ENCODE data around the gene MBOAT1.

Gene MBOAT1

GRCh38 chr6:20102397-20103073 lies 109.7 kb downstream of the MBOAT1 start:
- no peak for DNase-seq (ENCODE audit: low read depth in 2 of 2)

- DNase-seq (ENCODE audit: low read depth in 2 of 2) = no peak
These were observed 113.1 kb downstream of the MBOAT1 start for GRCh38 chr6:20099156-20099555.

- DNase-seq (ENCODE audit: low read depth in 2 of 2) = no peak
These were observed 113.9 kb downstream of the MBOAT1 start for GRCh38 chr6:20098267-20098876.

GRCh38 chr6:20096536-20096935 lies 115.7 kb downstream of the MBOAT1 start:
- no peak for DNase-seq (ENCODE audit: low read depth in 2 of 2)

- no peak for DNase-seq (ENCODE audit: low read depth in 2 of 2)
These were observed 116.8 kb downstream of the MBOAT1 start for GRCh38 chr6:20095436-20095835.

- no peak for DNase-seq (ENCODE audit: low read depth in 2 of 2)
These were observed 120.2 kb downstream of the MBOAT1 start for GRCh38 chr6:20092071-20092566.

- no peak for DNase-seq (ENCODE audit: low read depth in 2 of 2)
These were observed 125.3 kb downstream of the MBOAT1 start for GRCh38 chr6:20086992-20087391.

- DNase-seq (ENCODE audit: low read depth in 2 of 2) = no peak
These were observed 126.5 kb downstream of the MBOAT1 start for GRCh38 chr6:20085817-20086216.

GRCh38 chr6:20084411-20084810 lies 127.9 kb downstream of the MBOAT1 start:
- DNase-seq (ENCODE audit: low read depth in 2 of 2) = no peak

GRCh38 chr6:20071998-20072397 lies 140.3 kb downstream of the MBOAT1 start:
- DNase-seq (ENCODE audit: low read depth in 2 of 2) = no peak

GRCh38 chr6:20070047-20070446 lies 142.2 kb downstream of the MBOAT1 start:
- no peak for DNase-seq (ENCODE audit: low read depth in 2 of 2)

GRCh38 chr6:20069021-20069522 lies 143.2 kb downstream of the MBOAT1 start:
- DNase-seq (ENCODE audit: low read depth in 2 of 2) = no peak

GRCh38 chr6:20068421-20068988 lies 143.8 kb downstream of the MBOAT1 start:
- no peak for DNase-seq (ENCODE audit: low read depth in 2 of 2)

GRCh38 chr6:20061952-20062351 lies 150.3 kb downstream of the MBOAT1 start:
- no peak for DNase-seq (ENCODE audit: low read depth in 2 of 2)

- no peak for DNase-seq (ENCODE audit: low read depth in 2 of 2)
These were observed 152.0 kb downstream of the MBOAT1 start for GRCh38 chr6:20060252-20060651.

- DNase-seq (ENCODE audit: low read depth in 2 of 2) = no peak
These were observed 153.4 kb downstream of the MBOAT1 start for GRCh38 chr6:20058912-20059311.

GRCh38 chr6:20058121-20058905 lies 154.0 kb downstream of the MBOAT1 start:
- DNase-seq (ENCODE audit: low read depth in 2 of 2) = no peak

GRCh38 chr6:20056350-20056992 lies 155.8 kb downstream of the MBOAT1 start:
- DNase-seq (ENCODE audit: low read depth in 2 of 2) = no peak

GRCh38 chr6:20055916-20056315 lies 156.4 kb downstream of the MBOAT1 start:
- DNase-seq (ENCODE audit: low read depth in 2 of 2) = no peak
